ENCODE data around the gene ANKS1B.

DNA sequence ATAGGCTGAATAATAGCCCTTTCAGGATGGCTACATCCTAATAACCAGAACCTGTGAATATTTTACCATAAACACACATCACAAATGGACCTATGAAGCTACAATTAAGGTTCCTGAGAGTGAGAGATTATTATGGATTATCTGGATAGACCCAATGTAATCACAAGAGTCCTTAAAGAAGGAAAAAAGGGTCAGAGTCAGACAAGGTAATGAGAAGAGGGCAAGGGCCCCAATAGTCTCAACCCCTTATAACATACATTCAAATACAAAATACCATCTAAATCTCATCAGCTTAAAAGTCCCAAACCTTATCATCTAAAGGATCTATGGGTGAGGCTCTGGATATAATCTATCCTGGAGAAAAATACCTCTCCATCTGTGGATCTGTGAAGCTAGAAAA is 272.5 kb downstream of the ANKS1B start:
- TF ChIP-seq, protein P1, sequence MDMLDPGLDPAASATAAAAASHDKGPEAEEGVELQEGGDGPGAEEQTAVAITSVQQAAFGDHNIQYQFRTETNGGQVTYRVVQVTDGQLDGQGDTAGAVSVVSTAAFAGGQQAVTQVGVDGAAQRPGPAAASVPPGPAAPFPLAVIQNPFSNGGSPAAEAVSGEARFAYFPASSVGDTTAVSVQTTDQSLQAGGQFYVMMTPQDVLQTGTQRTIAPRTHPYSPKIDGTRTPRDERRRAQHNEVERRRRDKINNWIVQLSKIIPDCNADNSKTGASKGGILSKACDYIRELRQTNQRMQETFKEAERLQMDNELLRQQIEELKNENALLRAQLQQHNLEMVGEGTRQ (IDR thresholded peaks at IDR 0.05; ENCODE audit: borderline replicate concordance, low read depth, low read length): no peak
- TF ChIP-seq ZZZ3 (IDR thresholded peaks at IDR 0.05; ENCODE audit: control insufficient read depth, insufficient read length, low read depth) (no peak), MYC (IDR thresholded peaks at IDR 0.05; ENCODE audit: insufficient read depth, insufficient read length, insufficient replicate concordance, low read length, severe bottlenecking) (no peak), EP300 (IDR thresholded peaks at IDR 0.05; ENCODE audit: borderline replicate concordance in 1 of 2, control insufficient read depth in 1 of 2, low read depth in 2 of 2, low read length in 2 of 2) (no peak), CREM (IDR thresholded peaks at IDR 0.05; ENCODE audit: low read depth) (no peak), BHLHE40 (IDR thresholded peaks at IDR 0.05; ENCODE audit: borderline replicate concordance in 1 of 2, low read depth in 2 of 2, low read length in 1 of 2) (no peak), YY1 (IDR thresholded peaks at IDR 0.05; ENCODE audit: low read depth, low read length) (no peak), EED (IDR thresholded peaks at IDR 0.05; ENCODE audit: low read depth) (no peak), POLR2AphosphoS5 (IDR thresholded peaks at IDR 0.05; ENCODE audit: low read length) (no peak), EZH2 (IDR thresholded peaks at IDR 0.05; ENCODE audit: borderline replicate concordance, control insufficient read depth, low read depth, low read length) (no peak), RCOR1 (conservative IDR thresholded peaks at IDR 0.05; ENCODE audit: low read depth, low read length) (no peak)
- TF ChIP-seq, protein P2, sequence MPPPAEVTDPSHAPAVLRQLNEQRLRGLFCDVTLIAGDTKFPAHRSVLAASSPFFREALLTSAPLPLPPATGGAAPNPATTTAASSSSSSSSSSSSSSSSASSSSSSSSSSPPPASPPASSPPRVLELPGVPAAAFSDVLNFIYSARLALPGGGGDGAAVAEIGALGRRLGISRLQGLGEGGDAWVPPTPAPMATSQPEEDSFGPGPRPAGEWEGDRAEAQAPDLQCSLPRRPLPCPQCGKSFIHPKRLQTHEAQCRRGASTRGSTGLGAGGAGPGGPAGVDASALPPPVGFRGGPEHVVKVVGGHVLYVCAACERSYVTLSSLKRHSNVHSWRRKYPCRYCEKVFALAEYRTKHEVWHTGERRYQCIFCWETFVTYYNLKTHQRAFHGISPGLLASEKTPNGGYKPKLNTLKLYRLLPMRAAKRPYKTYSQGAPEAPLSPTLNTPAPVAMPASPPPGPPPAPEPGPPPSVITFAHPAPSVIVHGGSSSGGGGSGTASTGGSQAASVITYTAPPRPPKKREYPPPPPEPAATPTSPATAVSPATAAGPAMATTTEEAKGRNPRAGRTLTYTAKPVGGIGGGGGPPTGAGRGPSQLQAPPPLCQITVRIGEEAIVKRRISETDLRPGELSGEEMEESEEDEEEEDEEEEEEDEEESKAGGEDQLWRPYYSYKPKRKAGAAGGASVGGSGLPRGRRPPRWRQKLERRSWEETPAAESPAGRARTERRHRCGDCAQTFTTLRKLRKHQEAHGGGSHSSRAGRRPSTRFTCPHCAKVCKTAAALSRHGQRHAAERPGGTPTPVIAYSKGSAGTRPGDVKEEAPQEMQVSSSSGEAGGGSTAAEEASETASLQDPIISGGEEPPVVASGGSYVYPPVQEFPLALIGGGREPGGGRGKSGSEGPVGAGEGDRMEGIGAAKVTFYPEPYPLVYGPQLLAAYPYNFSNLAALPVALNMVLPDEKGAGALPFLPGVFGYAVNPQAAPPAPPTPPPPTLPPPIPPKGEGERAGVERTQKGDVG (CRISPR knock-in tag; IDR thresholded peaks at IDR 0.05): no peak
- TF ChIP-seq, protein P3, sequence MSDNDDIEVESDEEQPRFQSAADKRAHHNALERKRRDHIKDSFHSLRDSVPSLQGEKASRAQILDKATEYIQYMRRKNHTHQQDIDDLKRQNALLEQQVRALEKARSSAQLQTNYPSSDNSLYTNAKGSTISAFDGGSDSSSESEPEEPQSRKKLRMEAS (IDR thresholded peaks at IDR 0.05; ENCODE audit: low read depth, low read length): no peak
- TF ChIP-seq, protein P4, sequence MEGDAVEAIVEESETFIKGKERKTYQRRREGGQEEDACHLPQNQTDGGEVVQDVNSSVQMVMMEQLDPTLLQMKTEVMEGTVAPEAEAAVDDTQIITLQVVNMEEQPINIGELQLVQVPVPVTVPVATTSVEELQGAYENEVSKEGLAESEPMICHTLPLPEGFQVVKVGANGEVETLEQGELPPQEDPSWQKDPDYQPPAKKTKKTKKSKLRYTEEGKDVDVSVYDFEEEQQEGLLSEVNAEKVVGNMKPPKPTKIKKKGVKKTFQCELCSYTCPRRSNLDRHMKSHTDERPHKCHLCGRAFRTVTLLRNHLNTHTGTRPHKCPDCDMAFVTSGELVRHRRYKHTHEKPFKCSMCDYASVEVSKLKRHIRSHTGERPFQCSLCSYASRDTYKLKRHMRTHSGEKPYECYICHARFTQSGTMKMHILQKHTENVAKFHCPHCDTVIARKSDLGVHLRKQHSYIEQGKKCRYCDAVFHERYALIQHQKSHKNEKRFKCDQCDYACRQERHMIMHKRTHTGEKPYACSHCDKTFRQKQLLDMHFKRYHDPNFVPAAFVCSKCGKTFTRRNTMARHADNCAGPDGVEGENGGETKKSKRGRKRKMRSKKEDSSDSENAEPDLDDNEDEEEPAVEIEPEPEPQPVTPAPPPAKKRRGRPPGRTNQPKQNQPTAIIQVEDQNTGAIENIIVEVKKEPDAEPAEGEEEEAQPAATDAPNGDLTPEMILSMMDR (IDR thresholded peaks at IDR 0.05 in 2 of 3, conservative IDR thresholded peaks at IDR 0.05 in 1 of 3; ENCODE audit: control insufficient read depth in 2 of 3, extremely low read depth in 1 of 3, insufficient read depth in 1 of 3, low read depth in 3 of 3, low read length in 3 of 3): no peak
